Body of pancreas (tissue), 4 donors: ENCODE results near the gene HEATR5B. TPM values are rescaled to one million over a fixed set of nuclear protein-coding genes. Genes with fewer than 3 reads are reported as not detected.

Experiments
- ATAC-seq: fragments of 150-250 bp; one replicate; pipeline ENCODE4 v1.9.1; 2016
- DNase-seq, 4 donors: peaks; one replicate each; pipeline ENCODE4 v3.0.0-alpha.2; 2019
- H3K27ac ChIP-seq, 4 donors: fragments of 200-600 bp; sonication (generic); 1 replicate in 3 of 4; 2 replicates in 1 of 4; pipeline versions ENCODE4 v1.5.1 to v1.6.1; 2016 to 2019; ENCODE audit warnings: mild to moderate bottlenecking in 1 of 4, mixed read lengths in 1 of 4, moderate library complexity in 1 of 4
- H3K27me3 ChIP-seq, 2 donors: fragments of 200-600 bp; sonication (generic); one replicate each; pipeline ENCODE4 v1.6.0; 2016; ENCODE audit warnings: mild to moderate bottlenecking in 1 of 2
- H3K36me3 ChIP-seq, 2 donors: fragments of 200-600 bp; sonication (generic); replicated peaks in 1 of 2; 2 replicates each; pipeline ENCODE4 v1.5.1; 2016; ENCODE audit warnings: low read depth in 2 of 2; ENCODE audit not compliant: insufficient read depth in 1 of 2
- H3K4me1 ChIP-seq: fragments of 200-600 bp; sonication (generic); one replicate; pipeline ENCODE4 v1.6.0; 2016
- H3K4me3 ChIP-seq, 2 donors: fragments of 200-600 bp; sonication (generic); 1 replicate in 1 of 2; 2 replicates in 1 of 2; pipeline ENCODE4 v1.5.1; 2016 to 2019
- H3K9me3 ChIP-seq, 3 donors: fragments of 200-600 bp; sonication (generic); 1 replicate in 2 of 3; 2 replicates in 1 of 3; pipeline ENCODE4 v1.5.1; 2016
- CTCF ChIP-seq, 7 experiments: fragments of 450-650 bp in 4 of 7; fragments of 200-600 bp in 3 of 7; sonication (generic) in 3 of 7; IDR thresholded peaks; one replicate each; pipeline ENCODE4 v1.5.1; 2016 to 2019; ENCODE audit warnings: antibody characterized with exemption in 7 of 7
- POLR2A ChIP-seq, 3 donors: fragments of 450-650 bp; IDR thresholded peaks; one replicate each; pipeline ENCODE4 v1.6.1; 2016; ENCODE audit warnings: antibody characterized with exemption in 3 of 3, mild to moderate bottlenecking in 2 of 3
- WGBS, 2 donors: methylation state at CpG; one replicate each; pipeline ENCODE4 v1.1.5; 2017; 5-methylcytosine and 5-hydroxymethylcytosine counted together
- intact Hi-C: fragments of 100-400 bp; cut with DNase I; formaldehyde crosslinking; loops from one replicate; pipeline ENCODE4 v1.15.1; 2023
- total RNA-seq, 2 donors: library from RNA; depleted of rRNA; stranded (reverse); fragments of >200 nt; gene quantifications; one replicate each; pipeline ENCODE4 v1.1.0, GENCODE V29; 2016

Gene HEATR5B
- total RNA-seq, 2 donors from 2014 or later: 44.8 to 51.9 TPM

- Histone ChIP-seq H3K4me3 (peak overlapping the region; percentile 28 to 76), H3K4me1 (peaks cover 22% of the 10 kb centered on the region), H3K9me3 (no peaks in the 10 kb centered on the region), H3K36me3 (peaks cover 0 to 3% of the 10 kb centered on the region in 2 donors), H3K27me3 (no peaks in the 10 kb centered on the region), H3K27ac (peak overlapping the region in 2 of 4 donors; percentile 84 to 88)
- 1 to 2% methylated on average over 10 of the region's 10 CpGs for WGBS, 2 donors
- no peak for DNase-seq
- TF ChIP-seq POLR2A (IDR thresholded peaks at IDR 0.05) (no peak), CTCF (IDR thresholded peaks at IDR 0.05) (no peak)
- ATAC-seq: no peak
- intact Hi-C loops: no loop called here
Measured at GRCh38 chr2:37084797-37085196, 625 bp upstream of the HEATR5B start.

- Histone ChIP-seq H3K4me3 (no peak overlapping the region), H3K27ac (no peak overlapping the region), H3K27me3 (no peaks in the 10 kb centered on the region), H3K36me3 (peaks cover 0 to 3% of the 10 kb centered on the region in 2 donors), H3K4me1 (peaks cover 22% of the 10 kb centered on the region), H3K9me3 (no peaks in the 10 kb centered on the region)
- DNase-seq: no peak
- no peak for ATAC-seq
- TF ChIP-seq CTCF (IDR thresholded peaks at IDR 0.05) (no peak), POLR2A (IDR thresholded peaks at IDR 0.05) (no peak)
- intact Hi-C loops: no loop called here
- WGBS, 2 donors: 46 to 63% methylated on average over 3 of the region's 3 CpGs
Measured at GRCh38 chr2:37080689-37081088, 3.5 kb downstream of the HEATR5B start.

- H3K4me3 ChIP-seq: no peak overlapping the region
- H3K36me3 ChIP-seq: peaks cover 0 to 3% of the 10 kb centered on the region in 2 donors
- TF ChIP-seq POLR2A (IDR thresholded peaks at IDR 0.05) (no peak), CTCF (IDR thresholded peaks at IDR 0.05) (no peak)
- ATAC-seq (no peak), DNase-seq (no peak)
- H3K4me1 ChIP-seq: peaks cover 19% of the 10 kb centered on the region
- intact Hi-C loops: no loop called here
- no peak overlapping the region for H3K27ac ChIP-seq
- no peaks in the 10 kb centered on the region for H3K9me3 ChIP-seq
- 65 to 84% methylated on average over 2 of the region's 2 CpGs for WGBS, 2 donors
- no peaks in the 10 kb centered on the region for H3K27me3 ChIP-seq
Measured at GRCh38 chr2:37080266-37080665, 3.9 kb downstream of the HEATR5B start.

- 95 to 97% methylated on average over 2 of the region's 2 CpGs for WGBS, 2 donors
- H3K27ac ChIP-seq: no peak overlapping the region
- DNase-seq (no peak), ATAC-seq (no peak)
- no peaks in the 10 kb centered on the region for H3K27me3 ChIP-seq
- TF ChIP-seq POLR2A (IDR thresholded peaks at IDR 0.05) (no peak), CTCF (IDR thresholded peaks at IDR 0.05) (no peak)
- peaks cover 4 to 19% of the 10 kb centered on the region in 2 donors for H3K36me3 ChIP-seq
- intact Hi-C loops: no loop called here
- no peaks in the 10 kb centered on the region for H3K9me3 ChIP-seq
- no peak overlapping the region for H3K4me3 ChIP-seq
- H3K4me1 ChIP-seq: no peaks in the 10 kb centered on the region
Measured at GRCh38 chr2:37070931-37071330, 13.2 kb downstream of the HEATR5B start.

GRCh38 chr2:37068686-37069085 lies 15.5 kb downstream of the HEATR5B start:
- TF ChIP-seq CTCF (IDR thresholded peaks at IDR 0.05): no peak
- no peak for TF ChIP-seq POLR2A (IDR thresholded peaks at IDR 0.05)
- no peaks in the 10 kb centered on the region for H3K27me3 ChIP-seq
- ATAC-seq (no peak), DNase-seq (no peak)
- intact Hi-C loops: no loop called here
- H3K36me3 ChIP-seq: peaks cover 4 to 26% of the 10 kb centered on the region in 2 donors
- H3K27ac ChIP-seq: no peak overlapping the region
- no peak overlapping the region for H3K4me3 ChIP-seq
- WGBS, 2 donors: 87% methylated on average over 6 of the region's 6 CpGs
- no peaks in the 10 kb centered on the region for H3K9me3 ChIP-seq
- H3K4me1 ChIP-seq: no peaks in the 10 kb centered on the region
